ENCODE results near the gene SCP2.

The SCP2 gene

GRCh38 chr1:53070621-53071020, 143.5 kb downstream of the SCP2 start:
- TF ChIP-seq POU6F1 (CRISPR knock-in tag; IDR thresholded peaks at IDR 0.05; ENCODE audit: borderline replicate concordance, low read depth), result no peak
- no peak for TF ChIP-seq ZNF70 (CRISPR knock-in tag; IDR thresholded peaks at IDR 0.05)
- TF ChIP-seq ESRRG (CRISPR knock-in tag; IDR thresholded peaks at IDR 0.05), result no peak
- TF ChIP-seq CSRNP3 (CRISPR knock-in tag; IDR thresholded peaks at IDR 0.05), result no peak
- no peak for TF ChIP-seq BACH2 (CRISPR knock-in tag; IDR thresholded peaks at IDR 0.05; ENCODE audit: borderline replicate concordance)
- no peak for TF ChIP-seq ISL1 (CRISPR knock-in tag; IDR thresholded peaks at IDR 0.05)
- TF ChIP-seq ARNTL (CRISPR knock-in tag; IDR thresholded peaks at IDR 0.05; ENCODE audit: borderline replicate concordance, low read depth), result no peak
- TF ChIP-seq GLIS3 (CRISPR knock-in tag; IDR thresholded peaks at IDR 0.05), result no peak
- TF ChIP-seq TSHZ2 (CRISPR knock-in tag; IDR thresholded peaks at IDR 0.05), result no peak
- TF ChIP-seq PPARA (CRISPR knock-in tag; IDR thresholded peaks at IDR 0.05; ENCODE audit: borderline replicate concordance), result no peak
- TF ChIP-seq TOX (CRISPR knock-in tag; IDR thresholded peaks at IDR 0.05; ENCODE audit: borderline replicate concordance), result no peak
- TF ChIP-seq RARB (CRISPR knock-in tag; IDR thresholded peaks at IDR 0.05), result no peak
- no peak for TF ChIP-seq ZFP30 (CRISPR knock-in tag; IDR thresholded peaks at IDR 0.05)
- TF ChIP-seq ZNF565 (CRISPR knock-in tag; conservative IDR thresholded peaks at IDR 0.05; ENCODE audit: low read depth), result no peak
- no peak for TF ChIP-seq ZC3H10 (CRISPR knock-in tag; IDR thresholded peaks at IDR 0.05)
- no peak for TF ChIP-seq CSDC2 (CRISPR knock-in tag; IDR thresholded peaks at IDR 0.05)
- no peak for ATAC-seq

GRCh38 chr1:53071167-53071865, 144.2 kb downstream of the SCP2 start:
- no peak for TF ChIP-seq CSRNP3 (CRISPR knock-in tag; IDR thresholded peaks at IDR 0.05)
- TF ChIP-seq BACH2 (CRISPR knock-in tag; IDR thresholded peaks at IDR 0.05; ENCODE audit: borderline replicate concordance), result no peak
- TF ChIP-seq ZFP30 (CRISPR knock-in tag; IDR thresholded peaks at IDR 0.05), result no peak
- TF ChIP-seq TCF4 (CRISPR knock-in tag; IDR thresholded peaks at IDR 0.05; ENCODE audit: borderline replicate concordance), result no peak
- no peak for TF ChIP-seq RARB (CRISPR knock-in tag; IDR thresholded peaks at IDR 0.05)
- TF ChIP-seq ZC3H10 (CRISPR knock-in tag; IDR thresholded peaks at IDR 0.05), result no peak
- TF ChIP-seq ARNTL (CRISPR knock-in tag; IDR thresholded peaks at IDR 0.05; ENCODE audit: borderline replicate concordance, low read depth), result no peak
- no peak for TF ChIP-seq PPARA (CRISPR knock-in tag; IDR thresholded peaks at IDR 0.05; ENCODE audit: borderline replicate concordance)
- TF ChIP-seq POU6F1 (CRISPR knock-in tag; IDR thresholded peaks at IDR 0.05; ENCODE audit: borderline replicate concordance, low read depth), result no peak
- TF ChIP-seq ZNF70 (CRISPR knock-in tag; IDR thresholded peaks at IDR 0.05), result no peak
- TF ChIP-seq PATZ1 (CRISPR knock-in tag; IDR thresholded peaks at IDR 0.05; ENCODE audit: borderline replicate concordance), result no peak
- no peak for TF ChIP-seq ZNF565 (CRISPR knock-in tag; conservative IDR thresholded peaks at IDR 0.05; ENCODE audit: low read depth)
- no peak for TF ChIP-seq SNAI2 (CRISPR knock-in tag; IDR thresholded peaks at IDR 0.05)
- TF ChIP-seq ESRRG (CRISPR knock-in tag; IDR thresholded peaks at IDR 0.05), result no peak
- TF ChIP-seq OSR1 (CRISPR knock-in tag; IDR thresholded peaks at IDR 0.05), result no peak
- ATAC-seq, result no peak

Measured in SK-N-SH treated with all-trans-retinoic acid at 6 μM for 48 hours (cell line).